Activated CD8-positive, alpha-beta memory T cell treated with anti-CD3 and anti-CD28 coated beads for 24 hours (primary cell): ENCODE data around the gene DIS3L.
"Not testable (repeated sequence)": the region's sequence is repeated elsewhere in the genome, so short reads cannot be mapped to it uniquely, and the experiment has no call there.

Source experiments
- DNase-seq: peaks from one replicate; pipeline ENCODE4 v3.0.0-alpha.2; 2020

Gene DIS3L

DNA sequence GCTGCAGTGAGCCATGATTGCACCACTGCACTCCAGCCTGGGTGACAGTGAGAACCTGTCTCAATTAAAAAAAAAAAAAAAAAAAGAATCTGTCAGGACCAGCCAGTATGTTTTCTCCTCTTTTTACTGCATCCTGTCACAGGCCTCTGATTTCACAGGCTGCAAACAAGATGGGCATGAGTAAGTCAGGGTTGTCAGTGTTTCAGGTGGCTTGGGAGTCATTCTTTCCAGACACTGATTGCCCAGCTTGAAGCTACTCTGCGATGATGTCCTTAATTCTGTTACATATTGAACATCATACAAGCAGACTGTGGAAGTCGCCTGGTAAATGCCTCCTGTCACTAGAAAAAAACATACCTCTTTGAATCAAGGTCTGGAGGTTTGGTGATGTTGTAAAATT, 18.8 kb downstream of the DIS3L start:
- no peak for DNase-seq

DNA sequence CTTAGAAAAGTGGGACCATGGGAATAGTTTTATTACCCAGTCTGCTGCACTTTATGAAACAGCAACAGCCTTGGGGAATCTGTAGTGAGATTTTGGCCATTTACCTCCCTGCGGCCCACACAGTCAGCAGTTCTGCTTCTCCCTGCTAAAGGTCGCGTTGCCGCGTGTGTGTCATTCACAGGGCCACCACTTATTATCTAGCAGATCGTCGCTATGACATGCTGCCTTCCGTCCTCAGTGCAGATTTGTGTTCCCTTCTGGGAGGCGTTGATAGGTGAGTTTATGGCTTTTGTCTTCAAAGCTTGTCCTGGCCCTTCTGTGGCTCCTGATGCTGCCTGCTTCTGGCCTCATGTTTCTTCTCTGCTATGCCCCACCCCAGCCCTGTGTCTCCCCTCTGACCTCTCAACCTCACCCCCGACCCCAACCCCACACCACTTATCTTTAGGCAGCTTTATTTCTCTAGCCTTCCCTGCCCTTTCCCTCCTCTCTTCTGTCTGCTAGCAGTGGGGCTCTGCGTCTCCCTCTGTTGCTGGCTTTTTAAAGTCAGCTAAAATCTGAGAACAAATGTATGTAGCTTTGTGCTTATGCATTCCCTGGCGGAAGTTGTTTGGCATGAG, 30.1 kb downstream of the DIS3L start:
- peak; percentile 49 for DNase-seq

DNA sequence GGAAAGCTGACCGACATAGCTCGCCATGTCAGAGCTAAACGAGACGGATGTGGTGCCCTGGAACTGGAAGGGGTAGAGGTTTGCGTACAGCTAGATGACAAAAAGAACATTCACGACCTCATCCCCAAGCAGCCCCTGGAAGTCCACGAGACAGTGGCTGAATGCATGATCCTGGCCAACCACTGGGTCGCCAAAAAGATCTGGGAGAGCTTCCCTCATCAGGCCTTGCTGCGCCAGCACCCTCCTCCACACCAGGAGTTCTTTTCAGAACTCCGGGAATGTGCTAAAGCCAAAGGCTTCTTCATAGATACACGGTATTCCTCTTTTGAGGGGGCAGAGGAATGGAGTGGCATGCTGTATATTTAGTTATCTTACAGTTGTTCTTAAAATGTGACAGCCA, 32.7 kb downstream of the DIS3L start:
- DNase-seq = peak; percentile 30

DNA sequence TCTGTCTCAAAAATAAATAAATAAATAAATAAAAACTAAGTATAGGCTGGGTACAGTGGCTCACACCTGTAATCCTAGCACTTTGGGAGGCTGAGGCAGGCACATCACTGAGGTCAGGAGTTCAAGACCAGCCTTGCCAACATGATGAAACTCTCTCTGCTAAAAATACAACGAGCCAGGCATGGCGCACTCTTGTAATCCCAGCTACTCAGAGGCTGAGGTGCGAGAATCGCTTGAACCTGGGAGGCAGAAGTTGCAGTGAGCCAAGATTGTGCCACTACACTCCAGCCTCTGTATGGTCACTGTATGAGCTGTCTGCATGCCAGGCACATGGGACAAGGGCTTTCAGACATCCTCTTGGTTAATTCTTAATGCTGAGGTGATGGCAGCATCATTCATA, 34.4 kb downstream of the DIS3L start:
- DNase-seq = no peak

DNA sequence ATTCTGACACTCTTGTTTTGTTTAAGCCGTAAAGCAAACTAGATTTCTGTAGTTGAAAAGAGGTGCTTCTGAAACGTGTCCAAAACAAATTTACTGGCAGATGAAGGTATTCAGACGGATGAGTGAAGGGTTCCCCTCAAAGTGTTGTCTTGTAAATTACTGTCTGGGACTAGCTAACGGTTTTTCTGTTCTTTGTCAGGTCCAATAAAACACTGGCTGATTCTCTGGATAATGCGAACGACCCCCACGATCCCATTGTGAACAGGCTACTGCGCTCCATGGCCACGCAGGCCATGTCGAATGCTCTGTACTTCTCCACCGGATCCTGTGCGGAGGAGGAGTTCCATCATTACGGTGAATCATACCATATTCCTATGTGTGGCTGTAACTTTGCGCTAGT, 35.4 kb downstream of the DIS3L start:
- no peak for DNase-seq

DNA sequence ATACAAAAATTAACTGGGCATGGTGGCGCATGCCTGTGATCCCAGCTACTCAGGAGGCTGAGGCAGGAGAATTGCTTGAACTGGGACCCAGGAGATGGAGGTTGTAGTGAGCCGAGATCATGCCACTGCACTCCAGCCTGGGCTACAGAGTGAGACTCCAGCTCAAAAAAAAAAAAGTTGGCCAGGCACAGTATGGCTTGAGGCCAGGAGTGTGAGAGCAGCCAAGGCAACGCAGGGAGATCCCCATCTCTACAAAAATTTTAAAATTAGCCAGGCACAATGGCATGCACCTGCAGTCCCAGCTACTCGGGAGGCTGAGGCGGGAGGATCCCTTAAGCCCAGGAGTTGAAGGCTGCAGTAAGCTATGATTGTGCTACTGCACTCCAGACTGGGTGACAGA, 55.2 kb downstream of the DIS3L start:
- not testable (repeated sequence) for DNase-seq

DNA sequence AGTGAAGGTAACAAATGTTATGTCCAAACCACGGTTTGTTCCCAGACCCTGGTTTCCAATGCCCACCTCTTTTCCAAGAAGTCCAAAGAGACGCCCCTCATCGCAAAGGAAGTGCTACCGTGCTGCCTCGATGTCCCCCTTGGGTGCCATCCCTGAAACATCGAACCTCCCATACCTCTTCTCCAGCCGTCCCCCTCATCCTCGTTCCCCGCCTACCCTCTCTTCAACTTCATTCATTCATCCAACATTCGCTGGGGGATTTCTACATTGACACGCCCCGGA, 62.6 kb downstream of the DIS3L start:
- no peak for DNase-seq

DNA sequence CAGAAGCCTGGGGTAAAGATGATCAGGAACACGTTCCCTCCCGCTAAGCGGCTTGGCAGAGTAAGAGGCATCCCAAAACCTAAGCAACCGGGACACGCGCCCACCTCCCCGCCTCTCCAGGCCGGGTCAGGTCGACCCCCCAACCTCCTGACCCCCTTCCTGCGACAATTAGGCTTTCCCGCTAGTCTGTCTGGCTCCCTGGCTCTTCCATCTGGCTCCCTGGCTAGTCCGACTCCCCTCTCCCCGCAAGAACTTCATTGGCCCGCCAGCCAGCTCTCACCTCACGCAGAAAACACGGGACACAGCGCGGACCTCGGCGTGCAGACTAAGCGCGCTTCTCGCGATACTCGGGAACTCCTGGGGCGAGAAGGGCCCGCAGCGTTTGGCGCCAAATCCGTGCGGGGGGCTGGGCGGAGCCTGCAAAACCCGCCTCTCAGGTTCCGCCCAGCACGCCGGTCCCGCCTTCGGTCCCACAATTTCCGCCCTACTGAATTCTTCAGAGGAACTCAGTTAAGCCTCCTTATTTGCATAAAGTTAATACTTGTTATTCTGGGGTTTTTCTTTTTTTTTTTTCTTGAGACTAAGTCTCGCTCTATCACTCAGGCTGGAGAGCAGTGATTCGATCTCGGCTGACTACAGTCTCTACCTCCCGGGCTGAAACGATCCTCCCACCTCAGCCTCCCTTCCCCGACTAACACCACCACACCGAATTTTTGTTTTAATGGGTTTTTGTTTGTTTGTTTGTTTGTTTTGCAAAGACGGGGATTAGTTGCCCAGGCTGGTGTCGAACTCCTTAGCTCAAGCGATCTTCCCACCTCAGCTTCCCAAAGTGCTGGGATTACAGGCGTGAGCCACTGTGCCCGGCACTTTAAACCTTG, 63.2 kb downstream of the DIS3L start, which contains the start of gene TIPIN:
TSS of gene TIPIN (minus strand) at position 327 of the 878 bp plus-strand sequence. CDS start 3,738 bp downstream, outside the sequence.
- peak; percentile 97 for DNase-seq

DNA sequence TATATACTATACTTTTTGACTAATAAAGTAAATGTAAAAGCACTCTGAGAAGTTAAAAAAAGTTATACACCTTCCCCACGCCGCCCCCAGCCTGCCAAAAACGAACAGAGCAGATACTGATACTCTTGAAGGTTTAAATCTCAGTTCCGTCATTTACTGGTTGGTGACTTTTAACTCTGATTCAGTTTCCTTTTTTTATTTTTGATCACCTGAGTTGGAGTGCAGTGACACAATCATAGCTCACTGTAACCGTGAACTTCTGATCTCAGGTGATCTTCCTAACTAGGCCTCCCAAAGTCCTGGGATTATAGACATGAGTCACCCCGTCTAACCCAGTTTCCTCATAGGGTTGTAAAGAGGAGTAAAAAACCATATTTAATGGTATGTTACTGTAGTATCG, 66.4 kb downstream of the DIS3L start:
- DNase-seq = no peak

DNA sequence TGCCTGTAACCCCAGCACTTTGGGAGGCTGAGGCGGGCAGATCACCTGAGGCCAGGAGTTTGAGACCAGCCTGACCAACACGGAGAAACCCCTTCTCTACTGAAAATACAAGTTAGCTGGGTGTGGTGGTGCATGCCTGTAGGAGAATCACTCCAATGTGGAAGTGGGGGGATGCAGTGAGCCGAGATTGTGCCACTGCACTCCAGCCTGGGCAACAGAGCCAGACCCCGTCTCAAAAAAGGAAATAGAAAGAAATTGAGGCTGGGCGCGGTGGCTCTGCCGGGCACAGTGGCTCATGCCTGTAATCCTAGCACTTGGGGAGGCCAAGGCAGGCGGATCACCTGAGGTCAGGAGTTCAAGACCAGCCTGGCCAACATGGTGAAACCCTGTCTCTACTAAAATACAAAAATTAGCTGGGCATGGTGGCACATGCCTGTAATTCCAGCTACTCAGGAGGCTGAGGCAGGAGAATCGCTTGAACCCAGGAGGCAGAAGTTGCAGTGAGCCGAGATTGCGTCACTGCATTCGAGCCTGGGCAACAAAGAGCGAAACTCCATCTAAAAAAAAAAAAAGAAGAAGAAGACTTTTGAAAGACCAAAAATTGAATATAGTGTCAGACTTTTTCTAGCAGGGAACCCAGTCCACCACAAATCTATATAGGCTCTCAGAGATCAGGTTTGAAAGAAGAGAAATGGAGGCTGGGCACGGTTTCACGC, 68.5 kb downstream of the DIS3L start:
- not testable (repeated sequence) for DNase-seq

DNA sequence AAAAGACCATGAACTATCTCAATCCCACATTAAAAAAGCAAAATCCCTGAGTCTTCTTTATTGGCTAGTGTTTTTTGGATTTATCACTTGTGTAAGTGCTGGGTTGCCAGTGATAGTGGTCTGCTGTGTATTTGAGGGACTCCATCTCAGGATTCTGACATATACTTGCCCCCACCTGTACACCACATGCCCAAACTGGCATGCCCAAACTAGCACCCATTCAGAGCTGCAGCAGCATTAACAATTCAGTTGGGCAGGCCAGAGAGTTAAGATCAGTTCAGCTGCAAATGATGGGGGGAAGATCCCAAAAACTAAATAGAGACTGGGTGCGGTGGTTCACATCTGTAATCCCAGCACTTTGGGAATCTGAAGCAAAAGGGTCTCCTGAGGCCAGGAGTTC, 69.4 kb downstream of the DIS3L start:
- DNase-seq = no peak

DNA sequence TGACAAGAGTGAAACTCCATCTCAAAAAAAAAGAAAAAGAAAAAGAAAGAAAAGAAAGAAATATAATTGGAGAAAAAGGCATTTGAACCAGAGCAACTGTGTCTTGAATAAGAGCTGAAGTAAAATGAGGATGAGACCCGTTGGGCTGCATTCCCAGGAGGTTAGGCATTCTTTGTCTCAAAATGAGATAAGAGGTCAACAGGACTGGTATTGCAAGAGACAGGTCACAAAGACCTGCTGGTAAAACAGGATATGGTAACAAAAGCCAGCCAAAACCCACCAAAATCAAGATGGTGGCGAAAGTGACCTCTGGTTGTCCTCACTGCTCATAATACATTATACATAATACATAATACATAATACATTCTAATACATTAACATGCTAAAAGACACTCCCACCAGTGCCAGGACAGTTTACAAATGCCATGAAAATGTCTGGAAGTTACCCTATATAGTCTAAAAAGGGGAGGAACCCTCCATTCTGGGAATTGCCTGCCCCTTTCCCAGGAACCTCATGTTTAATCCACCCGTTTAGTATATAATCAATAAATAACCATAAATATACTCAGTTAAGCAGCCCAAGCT, 71.7 kb downstream of the DIS3L start:
- DNase-seq = no peak

DNA sequence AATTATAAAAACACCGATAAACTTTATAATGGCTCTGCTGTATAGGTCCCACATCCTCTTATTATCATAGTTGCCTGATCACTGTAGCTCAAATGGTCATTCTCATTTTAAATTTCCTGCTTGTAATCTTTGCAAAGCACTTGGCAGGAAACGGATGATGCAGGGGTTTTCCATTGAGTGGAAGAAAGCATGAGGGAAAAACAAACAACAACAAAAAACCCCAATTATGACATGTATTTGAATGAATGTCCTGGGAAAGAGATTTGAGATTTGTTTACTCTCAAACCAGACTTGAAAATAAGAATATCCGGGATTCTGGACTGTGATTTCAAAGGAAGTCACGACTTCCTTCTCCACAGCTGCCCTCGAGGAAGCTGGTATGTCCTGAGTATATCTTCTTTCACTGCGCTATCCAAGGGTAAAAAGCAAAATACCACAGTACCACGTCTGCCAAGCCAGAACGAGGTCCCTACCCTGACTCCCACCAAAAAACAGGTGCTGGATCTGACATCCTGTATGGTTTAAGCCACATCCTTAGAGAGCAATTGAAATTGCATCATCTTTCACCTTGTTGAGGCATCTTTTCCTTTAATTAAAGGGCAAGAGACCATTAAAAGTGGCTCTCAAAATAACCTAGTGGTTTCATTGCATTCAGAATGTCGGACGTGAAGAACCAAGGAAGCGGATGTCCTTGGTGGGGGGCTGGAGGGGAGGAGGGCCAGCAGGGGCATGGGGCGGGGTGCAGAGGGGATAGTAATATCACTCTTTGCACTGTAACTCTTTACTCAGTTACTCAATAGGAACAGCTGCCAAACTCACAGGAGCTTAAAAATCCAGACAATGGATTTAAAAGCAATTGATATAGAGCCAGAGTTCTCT, 76.6 kb downstream of the DIS3L start:
- peak; percentile 64 for DNase-seq

DNA sequence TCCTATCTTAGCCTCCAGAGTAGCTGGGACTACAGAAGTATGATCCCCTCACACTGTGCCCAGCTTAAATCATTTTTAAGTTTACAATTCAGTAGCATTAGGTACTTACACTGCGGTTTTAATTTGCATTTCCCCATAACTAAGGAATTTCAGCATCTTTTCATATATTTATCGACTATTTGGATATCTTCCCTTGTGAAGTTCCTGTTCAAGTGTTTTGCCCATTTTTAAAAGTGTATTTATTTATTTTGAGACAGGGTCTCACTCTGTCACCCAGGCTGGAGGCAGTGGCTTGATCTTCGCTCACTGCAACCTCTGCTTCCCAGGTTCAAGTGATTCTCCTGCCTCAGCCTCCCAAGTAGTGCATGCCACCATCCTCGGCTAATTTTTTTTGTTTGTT, 80.8 kb downstream of the DIS3L start:
- DNase-seq = no peak

DNA sequence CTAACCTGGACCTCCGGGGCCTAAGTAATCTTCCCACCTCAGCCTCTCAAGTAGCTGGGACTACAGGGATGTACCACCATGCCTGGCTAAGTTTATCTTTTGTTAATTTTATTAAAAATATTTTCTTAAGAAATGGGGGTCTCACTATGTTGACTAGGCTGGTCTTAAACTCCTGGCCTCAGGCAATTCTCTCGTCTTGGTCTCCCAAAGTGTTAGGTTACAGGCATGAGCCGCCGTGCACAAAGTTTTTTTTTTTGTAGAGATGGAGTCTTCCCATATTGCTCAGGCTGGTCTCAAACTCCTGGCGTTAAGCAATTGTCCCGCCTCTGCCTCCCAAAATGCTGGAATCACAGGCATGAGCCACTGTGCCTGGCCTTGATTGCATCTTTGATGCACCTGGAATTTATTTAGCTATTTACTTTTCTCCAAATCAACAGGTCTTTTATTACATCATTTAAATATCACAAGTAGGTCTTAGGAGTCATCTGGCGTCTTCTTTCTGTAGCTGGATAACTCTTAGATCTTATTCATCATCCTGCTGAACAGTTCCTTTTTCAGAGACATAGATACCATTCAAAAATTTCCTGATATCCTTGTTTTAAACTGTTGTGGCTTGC, 85.6 kb downstream of the DIS3L start:
- DNase-seq = no peak

DNA sequence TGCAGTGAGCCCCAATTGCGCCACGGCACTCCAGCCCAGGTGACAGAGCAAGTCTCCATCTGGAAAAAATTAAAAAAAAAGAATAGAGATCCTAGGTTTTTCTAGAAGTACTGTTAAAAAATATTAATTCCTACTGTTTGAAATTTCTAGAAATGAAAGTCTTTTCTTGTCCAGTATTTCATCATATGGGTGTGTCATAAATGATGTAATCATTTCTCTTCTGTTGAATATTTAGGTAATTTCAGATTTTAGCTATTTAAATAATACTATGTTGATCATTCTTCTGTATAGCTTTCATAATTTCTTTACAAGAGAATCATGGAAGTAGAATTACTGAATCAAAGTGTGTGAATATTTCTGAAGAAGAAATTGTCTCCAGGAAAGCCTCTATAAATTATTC, 88.0 kb downstream of the DIS3L start:
- not testable (repeated sequence) for DNase-seq
